ENCODE measurements around the gene FTCD.
"Not testable (repeated sequence)": the region's sequence is repeated elsewhere in the genome, so short reads cannot be mapped to it uniquely, and the experiment has no call there.

FTCD gene

DNA sequence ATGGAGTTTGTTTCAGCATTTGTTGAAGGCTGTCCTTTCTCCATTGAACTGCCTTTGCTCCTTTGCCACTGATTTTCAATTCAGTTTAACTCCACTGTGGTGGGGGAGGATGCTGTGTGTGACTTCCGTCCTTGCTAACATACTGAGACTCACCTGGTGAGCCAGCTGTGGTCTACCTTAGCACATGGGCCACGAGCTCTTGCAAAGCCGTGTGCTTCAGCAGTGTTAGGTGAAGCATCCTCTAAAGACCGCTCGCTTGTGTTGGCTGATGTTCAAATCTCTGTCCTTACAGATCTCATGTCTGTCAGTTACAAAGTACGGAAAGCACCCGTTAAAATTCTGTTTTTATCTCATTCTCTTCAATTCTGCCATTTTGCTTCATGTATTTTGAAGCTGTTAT, 32.4 kb upstream of the FTCD start:
- DNase-seq = no peak

DNA sequence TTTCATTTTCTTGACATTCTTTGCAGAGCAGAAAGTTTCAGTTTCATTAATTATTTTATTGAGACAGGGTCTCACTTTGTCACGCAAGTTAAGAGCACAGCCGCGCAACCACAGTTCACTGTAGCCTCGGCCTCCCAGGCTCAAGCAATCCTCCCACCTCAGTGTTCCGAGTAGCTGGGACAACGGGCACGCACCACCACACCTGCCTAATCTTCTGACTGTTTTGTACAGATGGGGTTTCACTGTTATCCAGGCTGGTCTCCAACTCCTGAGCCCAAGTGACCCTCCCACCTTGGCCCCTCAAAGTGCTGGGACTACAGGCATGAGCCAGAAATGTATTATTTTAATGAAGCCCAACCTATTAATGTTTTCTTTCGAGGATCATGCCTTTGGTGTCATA, 31.9 kb upstream of the FTCD start:
- no peak for DNase-seq

DNA sequence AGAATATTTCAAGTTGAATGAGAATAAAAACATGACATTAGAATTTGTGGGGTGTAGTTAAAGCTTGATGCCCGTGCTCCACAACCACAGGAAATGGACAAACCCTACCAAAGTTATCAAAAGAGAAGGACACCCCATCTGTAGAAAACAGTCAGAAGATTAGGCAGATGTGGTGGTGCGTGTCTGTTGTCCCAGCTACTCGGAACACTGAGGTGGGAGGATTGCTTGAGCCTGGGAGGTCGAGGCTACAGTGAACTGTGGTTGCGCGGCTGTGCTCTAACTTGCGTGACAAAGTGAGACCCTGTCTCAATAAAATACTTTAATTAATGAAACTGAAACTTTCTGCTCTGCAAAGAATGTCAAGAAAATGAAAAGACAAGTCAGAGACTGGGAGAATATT, 30.3 kb upstream of the FTCD start:
- DNase-seq = no peak

DNA sequence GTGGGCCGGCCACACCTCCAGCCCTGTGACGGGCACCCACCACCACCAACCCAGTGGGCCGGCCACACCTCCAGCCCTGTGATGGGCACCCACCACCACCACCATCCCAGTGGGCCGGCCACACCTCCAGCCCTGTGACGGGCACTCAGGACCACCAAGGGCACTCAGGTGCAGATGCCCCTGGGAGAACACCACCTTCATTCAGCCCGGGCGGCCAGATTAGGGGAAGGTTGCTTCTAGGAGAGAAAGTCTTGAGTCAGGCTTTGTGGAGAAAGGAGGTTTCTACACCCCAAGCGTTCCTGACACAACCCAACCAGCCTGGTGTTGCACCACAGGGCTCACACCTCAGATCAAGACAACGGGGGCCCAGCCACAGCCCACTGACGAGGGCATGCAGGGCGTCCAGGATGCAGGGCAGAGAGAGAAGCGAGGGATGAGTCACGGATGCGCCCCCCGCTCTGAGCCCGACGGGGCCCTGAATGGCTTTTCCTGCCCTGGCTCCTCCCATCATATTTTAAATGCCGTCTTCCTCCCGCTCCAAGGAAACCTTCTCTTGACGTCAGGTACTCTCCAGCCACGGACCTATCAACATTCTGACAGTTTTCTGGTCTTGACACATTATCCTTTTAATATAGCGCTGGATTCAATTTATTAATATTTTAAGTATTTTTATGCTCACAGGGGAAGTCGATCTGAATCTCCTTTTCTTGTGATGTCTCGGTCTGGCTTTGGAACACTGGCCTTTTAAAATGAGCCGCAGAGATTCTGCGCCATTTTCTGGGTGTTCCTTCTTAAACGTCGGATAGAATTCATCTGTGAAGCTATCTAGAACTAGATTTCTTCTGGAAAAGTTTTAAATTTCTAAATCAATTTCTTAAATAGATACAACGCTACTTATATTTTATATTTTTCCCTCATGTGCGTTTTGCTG, 29.5 kb upstream of the FTCD start:
- peak; percentile 76 for DNase-seq

DNA sequence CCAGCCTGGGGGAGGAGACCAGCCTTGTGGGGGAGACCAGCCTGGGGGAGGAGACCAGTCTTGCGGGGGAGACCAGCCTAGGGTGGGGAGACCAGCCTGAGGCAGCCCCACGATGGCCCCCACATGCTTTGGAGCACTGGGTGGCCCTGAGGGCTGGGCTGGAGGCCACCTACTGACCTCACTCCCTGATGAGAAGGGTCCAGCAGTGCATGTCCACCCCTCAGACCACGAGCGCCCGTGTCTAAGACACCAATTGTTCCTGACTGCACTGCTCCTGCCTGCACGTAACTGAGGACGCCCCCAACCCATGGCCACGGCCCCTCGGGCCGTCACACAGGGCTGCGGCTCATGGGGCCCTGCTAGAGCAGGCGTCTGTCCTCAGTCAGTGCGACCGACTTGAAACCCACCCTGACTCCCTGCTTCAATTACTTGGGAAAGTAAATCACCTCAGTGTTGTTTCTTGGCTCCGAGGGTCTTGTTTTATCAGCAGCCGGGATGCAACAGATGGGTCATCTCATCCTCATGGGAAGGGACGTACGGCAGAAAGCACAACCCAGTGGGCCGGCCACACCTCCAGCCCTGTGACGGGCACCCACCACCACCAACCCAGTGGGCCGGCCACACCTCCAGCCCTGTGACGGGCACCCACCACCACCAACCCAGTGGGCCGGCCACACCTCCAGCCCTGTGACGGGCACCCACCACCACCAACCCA, 28.7 kb upstream of the FTCD start, which contains the start of gene SPATC1L:
Gene SPATC1L (minus strand): TSS at position 550 of the 715 bp plus-strand sequence. CDS start 1,643 bp downstream, outside the sequence.
- DNase-seq = peak; percentile 75

DNA sequence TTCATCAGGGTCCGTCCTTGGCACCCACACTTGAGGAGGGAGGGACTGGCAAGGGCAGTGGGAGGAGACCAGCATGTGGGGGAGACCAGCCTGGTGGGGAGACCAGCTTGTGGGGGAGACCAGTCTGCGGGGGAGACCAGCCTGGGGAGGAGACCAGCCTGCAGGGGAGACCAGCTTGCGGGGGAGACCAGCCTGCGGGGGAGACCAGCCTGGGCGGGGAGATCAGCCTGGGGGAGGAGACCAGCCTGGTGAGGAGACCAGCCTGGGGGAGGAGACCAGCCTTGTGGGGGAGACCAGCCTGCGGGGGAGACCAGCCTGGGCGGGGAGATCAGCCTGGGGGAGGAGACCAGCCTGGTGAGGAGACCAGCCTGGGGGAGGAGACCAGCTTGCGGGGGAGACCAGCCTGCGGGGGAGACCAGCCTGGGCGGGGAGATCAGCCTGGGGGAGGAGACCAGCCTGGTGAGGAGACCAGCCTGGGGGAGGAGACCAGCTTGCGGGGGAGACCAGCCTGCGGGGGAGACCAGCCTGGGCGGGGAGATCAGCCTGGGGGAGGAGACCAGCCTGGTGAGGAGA, 28.0 kb upstream of the FTCD start:
- not testable (repeated sequence) for DNase-seq

DNA sequence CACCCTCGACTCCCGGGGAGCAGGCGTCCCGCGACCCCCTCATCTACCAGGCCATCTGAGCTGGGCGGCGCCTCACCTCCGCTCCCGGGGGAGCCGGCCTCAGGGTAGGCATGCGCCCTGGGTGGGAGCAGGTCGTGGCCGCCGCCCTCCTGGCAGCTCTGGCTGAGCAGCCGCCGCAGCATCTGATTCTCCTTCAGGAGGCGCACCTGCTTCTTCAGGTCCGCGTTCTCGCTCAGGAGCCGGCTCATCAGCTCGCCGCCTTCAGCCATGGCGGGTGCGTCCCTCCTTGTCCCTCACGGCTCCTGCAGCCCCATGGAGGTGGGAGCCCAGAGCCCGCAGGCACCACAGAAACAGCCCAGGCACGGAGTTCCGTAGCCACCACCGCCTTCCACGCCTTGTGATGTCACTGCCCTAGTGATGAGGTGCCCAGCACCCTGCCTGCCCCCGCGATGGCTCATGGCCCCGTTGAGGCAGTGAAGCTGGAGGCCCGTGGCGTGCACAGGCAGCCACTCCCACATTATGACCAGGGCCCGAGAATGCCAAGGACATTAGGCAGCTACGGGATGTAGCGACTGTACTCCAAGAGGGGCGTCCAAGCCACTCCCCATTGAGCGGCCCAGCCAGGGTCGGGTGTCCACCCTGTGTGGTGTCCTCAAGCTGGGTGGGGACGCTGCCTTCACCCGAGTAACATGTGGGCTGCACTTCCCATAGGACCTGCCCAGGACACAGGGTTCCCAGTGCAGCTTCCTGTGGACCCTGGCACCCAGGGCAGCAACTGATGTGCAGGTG, 27.4 kb upstream of the FTCD start:
- DNase-seq = no peak

DNA sequence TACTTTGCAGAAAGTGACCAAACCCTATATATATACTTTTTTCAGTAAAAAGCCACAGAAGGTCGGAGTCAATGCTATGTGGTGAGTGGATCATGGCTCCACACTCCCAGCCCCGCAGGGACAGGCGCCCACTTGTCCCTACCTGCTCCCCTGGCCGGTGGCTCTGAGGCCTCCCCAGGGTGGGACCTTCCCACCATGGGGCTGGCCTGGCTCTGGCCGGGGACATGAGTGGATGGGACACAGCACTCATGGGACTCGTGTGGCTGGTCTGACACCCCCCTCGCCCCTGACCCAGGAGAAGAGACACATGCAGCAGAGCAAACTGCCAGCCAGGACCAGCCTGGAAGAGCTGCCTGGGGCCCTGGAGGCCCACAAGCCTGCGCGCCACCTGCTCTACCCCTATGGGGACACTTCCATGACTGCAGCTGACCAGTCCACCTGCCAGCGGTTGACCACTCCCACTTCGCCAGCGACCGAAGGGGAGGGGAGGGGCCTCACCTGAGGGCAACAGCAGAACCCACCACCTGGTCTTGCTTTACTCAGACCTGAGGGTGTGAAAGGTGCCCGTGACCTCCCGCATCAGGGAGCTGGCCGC, 26.7 kb upstream of the FTCD start:
- no peak for DNase-seq

DNA sequence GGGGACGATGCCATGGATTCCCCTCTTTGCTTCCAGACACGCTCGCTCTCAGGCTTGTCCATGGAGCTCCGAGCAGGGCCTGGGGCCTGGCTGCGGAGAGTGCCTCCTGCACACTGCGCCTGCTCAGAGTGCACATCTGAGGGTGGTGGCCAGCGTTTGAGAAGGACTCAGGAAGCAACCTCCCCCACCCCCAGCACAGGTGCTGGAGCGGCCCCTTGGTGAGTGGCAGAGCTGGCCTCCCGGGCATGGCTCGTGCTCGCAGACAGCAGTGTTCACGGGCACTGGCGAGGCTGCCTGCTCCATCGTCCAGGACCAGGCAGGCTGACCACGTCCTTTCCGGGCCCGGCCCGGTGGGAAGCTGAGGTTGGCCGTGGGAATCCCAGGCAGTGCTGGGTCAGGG, 26.1 kb upstream of the FTCD start:
- DNase-seq = no peak

DNA sequence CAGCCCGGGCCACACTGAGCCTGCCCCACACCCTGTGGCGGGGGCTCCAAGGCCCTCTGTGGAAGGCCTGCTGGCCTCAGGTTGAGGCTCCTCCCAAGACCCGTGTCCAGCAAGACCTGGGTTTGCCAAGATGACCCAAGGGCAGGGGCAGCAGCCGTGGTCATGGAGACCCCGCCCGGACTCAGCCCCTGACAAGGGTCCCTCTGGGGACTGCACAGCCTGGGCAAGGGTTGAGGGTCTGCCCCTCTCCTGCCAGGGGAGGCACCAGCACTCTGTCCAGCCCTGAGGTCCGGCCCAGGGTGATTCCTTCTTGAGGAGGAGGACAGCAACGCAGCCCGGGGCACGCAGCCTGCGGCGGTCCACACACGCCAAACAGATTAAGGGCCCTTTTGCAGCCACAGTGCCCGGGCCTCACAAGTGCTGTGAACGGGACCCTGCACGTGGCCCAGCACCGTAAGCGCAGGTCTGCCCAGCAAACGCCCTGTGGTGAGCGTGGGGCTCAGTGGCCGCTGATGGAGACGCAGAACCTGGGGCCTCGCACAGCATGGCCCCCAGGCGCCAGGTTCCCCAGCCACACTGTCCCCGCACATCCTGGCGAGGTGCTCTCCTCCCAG, 25.5 kb upstream of the FTCD start:
- DNase-seq = no peak

DNA sequence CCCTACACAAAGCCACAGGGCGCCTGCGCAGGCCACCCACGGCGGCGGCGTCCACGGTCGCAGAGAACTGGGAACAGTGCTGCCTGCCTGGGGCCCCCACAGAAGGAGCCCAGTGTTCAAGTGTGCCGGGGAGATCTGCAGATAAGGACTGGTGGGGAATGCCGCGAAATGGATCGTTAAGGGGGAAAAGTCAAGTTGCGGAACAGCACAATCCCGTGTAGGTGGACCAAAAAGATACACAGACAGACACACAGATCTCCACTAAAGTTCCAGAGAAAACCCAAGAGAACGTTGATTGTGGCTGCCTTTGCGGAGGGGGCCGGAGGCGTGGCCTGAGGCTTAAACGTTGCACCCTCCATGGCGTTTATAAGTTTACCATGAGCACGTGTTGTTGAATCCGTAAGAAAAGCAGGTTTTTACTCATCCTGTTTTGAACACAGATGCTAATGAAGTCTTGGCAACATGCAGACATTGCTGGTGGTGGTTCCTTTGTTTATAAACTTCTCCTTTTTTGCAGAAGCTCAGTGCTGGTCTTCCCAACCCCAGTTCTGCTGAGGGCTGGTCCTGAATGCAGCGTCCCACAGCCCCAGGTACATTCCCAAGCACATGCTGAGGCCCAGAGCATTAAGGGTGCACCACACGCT, 24.8 kb upstream of the FTCD start:
- DNase-seq = no peak

DNA sequence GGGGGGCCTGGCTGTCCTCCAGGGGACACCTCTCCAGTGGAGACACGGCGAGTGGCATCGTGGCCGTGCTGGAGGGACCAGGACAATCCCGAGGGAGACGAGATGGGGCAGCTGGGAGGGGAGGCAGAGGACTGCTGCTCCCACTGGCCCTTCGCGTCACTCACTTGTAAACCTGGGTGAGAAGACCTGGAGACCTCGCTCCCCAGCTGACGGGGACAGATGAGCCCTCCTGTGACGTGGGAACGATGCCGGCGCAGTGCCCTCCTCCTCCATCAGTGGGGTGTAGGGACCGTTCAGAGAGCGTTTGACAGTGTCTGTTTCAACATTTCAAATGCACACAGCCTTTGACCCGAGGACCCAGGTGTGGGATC, 24.3 kb upstream of the FTCD start:
- DNase-seq = no peak

DNA sequence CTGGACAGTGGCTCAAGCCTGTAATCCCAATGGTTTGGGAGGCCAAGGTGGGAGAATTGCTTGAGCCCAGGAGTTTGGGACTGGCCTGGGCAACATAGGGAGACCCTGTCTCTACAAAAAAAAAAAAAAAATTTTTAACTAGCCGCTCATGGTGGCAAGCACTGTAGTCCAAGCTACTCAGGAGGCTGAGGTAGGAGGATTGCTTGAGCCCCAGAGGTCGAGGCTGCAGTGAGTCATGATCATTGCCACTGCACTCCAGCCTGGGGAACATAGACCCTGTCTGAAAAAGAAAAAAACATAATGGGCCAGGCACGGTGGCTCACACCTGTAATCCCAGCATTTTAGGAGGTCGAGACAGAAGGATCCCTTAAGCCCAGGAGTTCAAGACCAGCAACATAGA, 23.6 kb upstream of the FTCD start:
- no peak for DNase-seq

DNA sequence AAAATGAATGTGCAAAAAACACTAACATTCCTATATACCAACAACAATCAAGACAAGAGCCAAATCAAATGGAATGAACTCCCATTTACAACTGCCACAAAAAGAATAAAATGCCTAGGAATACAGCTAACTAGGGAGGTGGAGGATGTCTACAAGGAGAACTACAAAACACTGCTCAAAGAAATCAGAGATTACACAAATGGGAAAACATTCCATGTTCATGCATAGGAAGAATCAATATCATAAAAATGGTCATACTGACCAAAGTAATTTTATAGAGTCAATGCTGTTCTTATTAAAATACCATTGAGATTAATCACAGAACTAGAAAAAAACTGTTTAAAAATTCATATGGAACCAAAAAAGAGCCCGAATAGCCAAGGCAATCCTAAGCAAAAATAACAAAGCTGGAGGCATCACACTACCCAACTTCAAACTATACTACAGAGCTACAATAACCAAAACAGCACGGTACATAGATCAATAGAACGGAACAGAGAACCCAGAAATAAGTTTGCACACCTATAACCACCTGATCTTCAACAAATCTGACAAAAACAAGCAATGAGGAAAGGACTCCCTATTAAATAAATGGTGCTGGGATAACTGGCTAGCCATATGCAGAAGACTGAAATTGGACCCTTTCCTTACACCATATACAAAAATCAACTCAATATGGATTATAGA, 21.2 kb upstream of the FTCD start:
- not testable (repeated sequence) for DNase-seq

DNA sequence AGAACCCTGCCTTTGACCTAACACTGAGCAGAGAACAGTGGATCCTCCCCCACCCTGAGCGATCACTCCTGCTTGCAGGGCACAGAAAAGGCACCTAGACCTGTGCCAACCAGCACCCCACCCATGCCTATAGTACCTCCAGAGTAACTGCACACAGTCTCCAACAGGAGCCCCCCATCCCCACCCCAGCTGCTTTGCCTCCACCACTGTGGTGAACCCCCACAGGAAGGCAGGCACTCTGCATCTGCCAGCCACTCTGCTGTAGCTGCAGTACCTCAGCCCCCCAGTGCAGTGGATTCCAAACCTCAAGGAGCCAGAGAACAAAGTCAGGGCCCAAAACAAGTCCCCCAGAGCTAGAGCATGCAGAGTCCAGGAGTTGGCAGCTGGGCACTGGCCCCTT, 18.2 kb upstream of the FTCD start:
- DNase-seq = no peak

DNA sequence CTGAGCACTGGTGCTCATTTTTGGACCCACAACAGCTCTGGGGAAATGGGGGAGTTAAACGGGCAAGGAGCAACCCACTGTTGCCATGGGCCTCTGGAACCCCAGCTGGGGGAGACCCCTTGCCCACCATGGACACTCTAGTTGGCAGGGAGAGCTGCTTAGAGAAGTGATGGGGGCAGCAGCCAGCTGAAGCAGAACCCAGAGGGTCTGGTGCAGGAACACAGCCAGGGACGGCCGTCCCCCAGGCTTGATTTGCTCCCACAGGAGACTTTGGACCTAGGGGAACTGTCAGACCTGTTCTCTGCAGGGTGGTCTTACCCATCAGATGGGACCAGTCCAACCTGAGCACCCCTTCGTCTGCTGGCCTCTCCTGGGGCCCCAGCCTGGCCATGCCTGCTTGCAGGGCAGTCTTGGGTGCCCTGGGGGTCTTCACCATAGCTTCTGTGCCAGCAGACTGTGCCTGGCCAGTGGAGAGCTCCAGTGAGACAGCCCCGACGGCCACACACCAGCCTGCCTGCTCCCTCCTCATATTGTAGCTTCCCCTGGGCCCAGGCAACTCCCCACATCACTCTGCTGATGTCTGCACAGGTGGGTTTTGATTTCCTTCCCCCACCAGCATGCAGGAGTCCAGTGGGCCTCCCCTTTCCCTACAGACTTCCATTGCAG, 17.6 kb upstream of the FTCD start:
- no peak for DNase-seq

DNA sequence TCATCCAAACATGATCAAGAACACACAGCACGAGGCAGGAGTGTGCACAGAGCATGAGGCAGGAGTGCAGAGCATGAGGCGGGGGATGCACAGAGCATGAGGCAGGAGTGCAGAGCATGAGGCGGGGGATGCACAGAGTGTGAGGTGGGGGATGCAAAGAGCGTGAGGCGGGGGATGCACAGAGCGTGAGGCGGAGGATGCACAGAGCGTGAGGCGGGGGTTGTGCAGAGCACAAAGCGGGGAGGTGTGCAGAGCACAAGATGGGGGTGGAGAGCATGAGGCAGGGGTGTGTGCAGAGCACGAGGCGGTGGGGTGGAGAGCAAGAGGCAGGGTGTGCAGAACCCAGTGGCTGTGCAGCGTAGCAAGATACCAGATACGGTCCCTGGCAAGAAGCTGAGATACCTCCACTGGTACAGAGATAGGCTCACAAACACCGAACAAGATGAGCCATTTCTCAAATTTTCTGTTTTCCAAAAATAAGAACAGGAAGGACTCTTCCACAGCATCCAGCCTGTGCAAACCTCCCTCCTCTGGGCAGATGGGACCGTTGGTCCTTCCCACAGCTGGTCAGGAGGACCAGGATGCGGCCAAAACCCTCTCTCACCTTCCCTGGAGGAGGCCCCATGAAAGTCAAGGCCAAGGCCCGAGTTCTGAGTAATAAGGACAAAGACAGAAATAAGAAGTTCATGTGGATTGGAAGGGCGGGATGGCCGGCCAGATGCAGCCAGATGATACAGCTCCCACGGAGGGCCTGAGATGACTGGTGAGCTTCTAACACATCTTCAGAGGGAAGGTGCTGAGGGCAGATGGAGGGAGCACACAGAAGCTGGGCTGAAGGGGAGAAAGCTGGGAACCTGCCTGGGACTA, 16.9 kb upstream of the FTCD start:
- DNase-seq = no peak

DNA sequence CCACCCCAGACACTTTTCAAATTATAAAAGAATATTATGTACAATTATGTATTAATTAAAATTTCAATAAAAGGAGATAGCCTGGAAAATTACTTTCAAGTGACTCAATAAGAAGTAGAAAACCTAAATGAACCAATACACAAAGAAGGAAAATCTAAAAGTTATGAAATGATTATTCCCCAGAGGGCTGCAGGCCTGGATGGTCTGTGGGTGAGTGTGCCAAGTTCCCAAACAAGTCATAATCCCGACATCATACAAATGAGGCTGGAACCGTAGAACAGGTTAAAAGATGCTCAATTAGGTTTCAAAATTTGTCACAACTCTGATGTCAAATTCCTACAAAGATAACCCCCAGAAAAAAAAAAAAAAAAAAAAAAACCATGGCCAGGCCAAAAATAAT, 16.2 kb upstream of the FTCD start:
- no peak for DNase-seq

DNA sequence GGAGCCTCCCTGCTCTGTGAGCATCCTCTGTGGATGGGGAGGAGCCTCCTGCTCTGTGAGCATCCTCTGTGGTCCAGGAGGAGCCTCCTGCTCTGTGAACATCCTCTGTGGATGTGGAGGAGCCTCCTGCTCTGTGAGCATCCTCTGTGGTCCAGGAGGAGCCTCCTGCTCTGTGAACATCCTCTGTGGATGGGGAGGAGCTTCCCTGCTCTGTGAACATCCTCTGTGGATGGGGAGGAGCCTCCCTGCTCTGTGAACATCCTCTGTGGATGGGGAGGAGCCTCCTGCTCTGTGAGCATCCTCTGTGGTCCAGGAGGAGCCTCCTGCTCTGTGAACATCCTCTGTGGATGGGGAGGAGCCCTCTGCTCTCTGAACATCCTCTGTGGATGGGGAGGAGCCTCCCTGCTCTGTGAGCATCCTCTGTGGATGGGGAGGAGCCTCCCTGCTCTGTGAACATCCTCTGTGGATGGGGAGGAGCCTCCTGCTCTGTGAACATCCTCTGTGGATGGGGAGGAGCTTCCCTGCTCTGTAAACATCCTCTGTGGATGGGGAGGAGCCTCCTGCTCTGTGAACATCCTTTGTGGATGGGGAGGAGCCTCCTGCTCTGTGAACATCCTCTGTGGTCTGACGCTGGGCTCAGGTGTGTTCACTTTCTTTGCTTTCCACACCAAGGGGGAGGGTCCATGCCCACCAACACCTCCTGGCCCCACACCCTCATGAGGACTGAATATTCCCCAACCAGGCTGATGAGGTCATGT, 15.2 kb upstream of the FTCD start:
- not testable (repeated sequence) for DNase-seq
